Osteocyte (in vitro differentiated cells): ENCODE data around the gene KRT86. TPM values are rescaled to one million over a fixed set of nuclear protein-coding genes. Genes with fewer than 3 reads are reported as not detected.

Source experiments
- DNase-seq: peaks from one replicate; pipeline ENCODE4 v3.0.0; 2021; ENCODE audit warnings: mixed read lengths; ENCODE audit not compliant: unreplicated experiment; ENCODE audit errors: extremely low spot score
- H3K27ac Mint-ChIP-seq: one replicate; pipeline ENCODE4 v1.8.0; 2021; ENCODE audit warnings: mild to moderate bottlenecking, mixed read lengths; ENCODE audit not compliant: unreplicated experiment
- H3K27me3 Mint-ChIP-seq: one replicate; pipeline ENCODE4 v1.8.0; 2021; ENCODE audit warnings: mixed read lengths; ENCODE audit not compliant: unreplicated experiment
- H3K36me3 Mint-ChIP-seq: one replicate; pipeline ENCODE4 v1.8.0; 2021; ENCODE audit warnings: mixed read lengths; ENCODE audit not compliant: unreplicated experiment
- H3K4me1 Mint-ChIP-seq: one replicate; pipeline ENCODE4 v1.8.0; 2021; ENCODE audit warnings: mixed read lengths; ENCODE audit not compliant: unreplicated experiment
- H3K4me3 Mint-ChIP-seq: one replicate; pipeline ENCODE4 v1.8.0; 2021; ENCODE audit warnings: mild to moderate bottlenecking, moderate library complexity, mixed read lengths; ENCODE audit not compliant: unreplicated experiment
- H3K9me3 Mint-ChIP-seq: one replicate; pipeline ENCODE4 v1.8.0; 2021; ENCODE audit warnings: mixed read lengths; ENCODE audit not compliant: unreplicated experiment
- CTCF ChIP-seq: fragments of 200-600 bp; sonication (generic); IDR thresholded peaks from 2 replicates; pipeline ENCODE4 v1.5.0; 2021; ENCODE audit warnings: antibody characterized with exemption, mild to moderate bottlenecking, moderate library complexity
- total RNA-seq: library from RNA; stranded (reverse); gene quantifications from 2 replicates; pipeline ENCODE4 v1.2.1, GENCODE V29; 2021

Gene KRT86
- total RNA-seq, 1 donor from 2014 or later = 0.24 TPM

DNA sequence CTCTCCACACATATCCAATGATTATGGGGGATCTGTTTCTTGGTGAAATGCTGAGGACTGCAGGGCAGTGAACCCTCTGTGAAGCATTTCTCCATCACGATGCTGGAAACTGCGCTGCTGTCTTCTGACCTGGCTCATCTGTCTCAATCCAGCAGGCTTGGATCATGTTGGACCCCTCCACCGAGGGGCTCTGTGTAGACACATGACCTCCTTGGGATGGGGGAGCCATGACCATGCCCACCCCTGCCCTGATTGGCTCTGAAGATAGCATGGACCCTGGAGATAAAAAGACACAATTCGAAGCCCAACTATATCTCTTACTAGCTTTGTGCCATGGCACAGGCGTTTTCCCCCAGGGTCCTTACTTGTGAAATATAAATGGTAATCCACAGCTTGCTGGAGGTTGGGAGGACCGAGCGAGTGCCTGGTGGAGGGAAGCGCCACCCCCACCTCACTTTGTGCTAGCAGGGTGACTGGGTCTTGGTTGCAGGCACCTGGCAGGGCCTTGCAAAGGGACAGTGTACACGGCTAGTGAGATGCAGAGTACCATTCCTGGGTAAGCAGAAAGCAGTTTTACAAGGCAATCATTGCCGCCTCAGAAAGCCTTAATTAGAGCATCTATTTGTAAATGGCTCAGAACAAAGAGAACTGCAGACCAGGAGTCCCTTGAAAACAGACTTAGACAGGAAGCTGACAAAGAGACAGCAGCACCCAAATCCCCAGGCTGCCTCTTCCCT is 49.1 kb downstream of the KRT86 start:
- peaks cover 4% of the 10 kb centered on the region for H3K4me1 Mint-ChIP-seq
- peaks cover 37% of the 10 kb centered on the region for H3K27me3 Mint-ChIP-seq
- H3K9me3 Mint-ChIP-seq = no peaks in the 10 kb centered on the region
- DNase-seq = no peak
- H3K4me3 Mint-ChIP-seq = no peak overlapping the region
- H3K36me3 Mint-ChIP-seq = no peaks in the 10 kb centered on the region
- TF ChIP-seq CTCF = no peak
- H3K27ac Mint-ChIP-seq = no peak overlapping the region

DNA sequence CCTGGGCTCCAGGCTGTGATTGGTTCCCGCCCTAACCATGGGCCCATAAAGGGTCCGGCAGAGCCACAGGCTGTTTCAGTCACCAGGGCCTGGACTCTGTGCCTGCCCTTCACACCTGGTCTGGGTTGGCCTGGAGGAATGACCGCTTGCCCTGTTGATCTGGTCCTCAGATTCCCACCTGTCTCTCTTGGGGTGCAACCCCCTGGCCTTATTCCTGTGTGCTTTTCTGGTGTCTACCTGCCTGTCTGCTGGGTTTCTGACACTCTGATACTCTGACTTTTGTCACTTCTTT is 49.7 kb downstream of the KRT86 start:
- H3K36me3 Mint-ChIP-seq = no peaks in the 10 kb centered on the region
- peaks cover 5% of the 10 kb centered on the region for H3K4me1 Mint-ChIP-seq
- DNase-seq = no peak
- TF ChIP-seq CTCF = no peak
- peaks cover 32% of the 10 kb centered on the region for H3K27me3 Mint-ChIP-seq
- no peak overlapping the region for H3K4me3 Mint-ChIP-seq
- no peaks in the 10 kb centered on the region for H3K9me3 Mint-ChIP-seq
- no peak overlapping the region for H3K27ac Mint-ChIP-seq

DNA sequence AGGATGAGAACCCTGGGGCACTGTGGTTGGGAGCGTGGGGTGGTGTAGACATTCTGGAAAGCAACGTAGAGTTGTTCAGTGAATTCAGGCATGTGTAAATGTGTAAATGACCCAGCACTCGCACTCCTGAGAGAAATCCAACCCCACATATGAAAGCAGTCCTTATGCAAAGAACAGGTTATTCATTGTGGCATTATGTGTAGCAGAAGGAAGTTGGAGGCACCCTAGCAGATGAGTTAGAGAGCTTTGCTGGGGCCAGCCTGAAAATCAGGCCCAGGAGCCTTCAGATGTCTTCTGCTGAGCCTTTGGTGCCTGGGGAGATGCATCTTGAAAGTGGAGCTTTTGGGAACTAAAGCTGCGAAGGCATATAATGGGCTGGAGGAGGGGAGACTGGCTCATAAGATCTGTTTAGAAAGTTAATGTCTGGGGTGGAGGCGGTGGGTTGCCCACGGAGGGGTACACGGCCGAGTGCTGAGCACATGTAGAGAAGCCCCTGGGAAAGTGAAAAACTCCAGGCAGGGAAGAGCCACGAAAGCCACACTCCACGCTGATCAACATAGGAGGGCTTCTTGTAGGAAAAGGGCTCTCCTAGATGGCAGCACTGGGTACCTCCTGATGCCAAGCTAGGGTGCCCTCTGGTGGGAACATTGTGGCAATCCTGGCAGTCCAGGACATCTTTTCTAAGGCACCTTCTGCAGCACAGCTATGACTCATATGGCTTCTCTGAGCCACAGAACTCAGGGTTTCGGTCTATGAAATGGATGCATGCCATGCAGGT is 52.8 kb downstream of the KRT86 start:
- DNase-seq = peak; percentile 93
- TF ChIP-seq CTCF = peak; percentile 98
- peaks cover 5% of the 10 kb centered on the region for H3K4me1 Mint-ChIP-seq
- peaks cover 16% of the 10 kb centered on the region for H3K27me3 Mint-ChIP-seq
- no peak overlapping the region for H3K27ac Mint-ChIP-seq
- no peaks in the 10 kb centered on the region for H3K36me3 Mint-ChIP-seq
- H3K4me3 Mint-ChIP-seq = no peak overlapping the region
- H3K9me3 Mint-ChIP-seq = no peaks in the 10 kb centered on the region

DNA sequence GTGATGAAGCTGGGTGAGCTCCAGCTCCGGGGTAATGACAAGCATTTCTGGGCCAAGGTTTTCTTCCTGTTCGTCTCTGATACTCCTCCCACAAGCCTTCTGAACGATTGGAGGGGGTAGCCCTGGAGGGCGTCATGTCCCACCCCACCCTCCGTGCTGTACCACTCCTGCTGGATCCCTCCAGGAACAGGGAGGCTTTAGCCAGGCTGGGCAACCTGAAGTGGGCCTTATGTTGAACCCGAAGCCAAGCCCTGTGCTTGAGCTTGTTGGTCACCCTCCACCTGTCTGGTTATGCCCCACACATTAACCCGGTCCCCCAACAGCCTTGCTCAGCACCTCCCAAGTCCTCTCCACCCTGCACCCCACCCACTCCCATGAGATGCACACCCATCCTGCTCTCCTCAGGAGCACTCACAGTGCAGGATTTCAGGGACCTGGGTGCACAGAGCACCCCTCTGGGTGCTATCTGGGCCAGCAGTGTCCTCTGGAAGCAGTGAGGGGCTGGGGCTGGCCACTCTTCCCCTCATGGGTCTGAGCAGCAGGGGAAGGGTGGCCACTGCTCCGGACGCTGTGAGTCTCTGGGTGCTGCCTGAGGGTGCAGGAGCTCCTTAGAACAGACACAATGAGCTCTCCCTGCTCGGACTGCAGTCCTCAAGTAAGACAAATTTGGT is 53.5 kb downstream of the KRT86 start:
- H3K27ac Mint-ChIP-seq = no peak overlapping the region
- H3K36me3 Mint-ChIP-seq = no peaks in the 10 kb centered on the region
- no peaks in the 10 kb centered on the region for H3K9me3 Mint-ChIP-seq
- TF ChIP-seq CTCF = no peak
- H3K4me1 Mint-ChIP-seq = peaks cover 5% of the 10 kb centered on the region
- DNase-seq = no peak
- peaks cover 9% of the 10 kb centered on the region for H3K27me3 Mint-ChIP-seq
- no peak overlapping the region for H3K4me3 Mint-ChIP-seq

DNA sequence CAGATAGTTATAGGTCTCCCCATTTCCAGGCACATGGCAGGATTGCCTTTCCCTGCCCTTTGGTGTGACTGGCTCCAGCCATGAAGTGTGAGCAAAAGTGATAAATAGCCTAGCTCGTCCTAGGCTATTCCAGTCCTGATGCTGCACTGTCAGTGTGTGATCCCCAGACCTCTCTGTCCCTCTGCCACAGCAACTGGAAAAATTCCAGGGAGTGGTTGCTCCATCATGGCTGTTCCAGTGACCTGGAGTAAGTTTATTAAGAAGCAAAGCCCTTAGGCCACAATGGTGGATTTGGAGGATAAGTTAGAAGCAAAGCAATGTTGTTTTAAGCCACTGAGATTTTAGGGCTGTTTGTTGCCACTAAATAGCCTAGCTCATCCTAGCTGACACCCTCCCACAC is 56.6 kb downstream of the KRT86 start:
- no peaks in the 10 kb centered on the region for H3K9me3 Mint-ChIP-seq
- H3K27ac Mint-ChIP-seq = no peak overlapping the region
- H3K36me3 Mint-ChIP-seq = no peaks in the 10 kb centered on the region
- no peak for DNase-seq
- TF ChIP-seq CTCF = no peak
- H3K4me1 Mint-ChIP-seq = peaks cover 9% of the 10 kb centered on the region
- peaks cover 15% of the 10 kb centered on the region for H3K27me3 Mint-ChIP-seq
- H3K4me3 Mint-ChIP-seq = no peak overlapping the region
